ENCODE data around the gene PRR5L.

The PRR5L gene

GRCh38 chr11:36361472-36361871, 65.4 kb downstream of the PRR5L start:
- no peak for DNase-seq

DNA sequence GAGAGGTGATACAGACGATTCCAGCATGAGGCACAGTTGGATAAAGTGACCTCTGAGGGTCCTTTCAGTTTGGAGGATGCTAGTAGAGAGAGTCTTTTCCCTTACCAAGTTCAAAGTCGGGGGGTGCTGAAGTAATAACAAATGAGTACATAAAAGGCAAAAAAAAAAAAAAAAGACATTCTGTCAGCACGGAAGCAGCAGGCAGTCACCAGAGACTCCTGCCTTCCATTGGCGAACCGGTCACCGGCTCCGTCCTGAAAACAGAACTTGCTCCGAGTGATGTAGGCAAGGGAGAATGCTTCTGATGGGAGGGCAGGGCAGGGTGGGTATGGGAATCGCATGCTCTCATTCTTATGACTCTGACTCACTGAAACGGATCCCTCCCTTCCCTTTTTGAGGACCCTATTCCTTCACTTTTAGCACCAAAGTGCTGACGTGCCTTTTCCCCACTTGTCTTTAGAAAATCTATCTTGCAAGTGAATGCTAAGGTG, 65.9 kb downstream of the PRR5L start:
- DNase-seq = no peak

DNA sequence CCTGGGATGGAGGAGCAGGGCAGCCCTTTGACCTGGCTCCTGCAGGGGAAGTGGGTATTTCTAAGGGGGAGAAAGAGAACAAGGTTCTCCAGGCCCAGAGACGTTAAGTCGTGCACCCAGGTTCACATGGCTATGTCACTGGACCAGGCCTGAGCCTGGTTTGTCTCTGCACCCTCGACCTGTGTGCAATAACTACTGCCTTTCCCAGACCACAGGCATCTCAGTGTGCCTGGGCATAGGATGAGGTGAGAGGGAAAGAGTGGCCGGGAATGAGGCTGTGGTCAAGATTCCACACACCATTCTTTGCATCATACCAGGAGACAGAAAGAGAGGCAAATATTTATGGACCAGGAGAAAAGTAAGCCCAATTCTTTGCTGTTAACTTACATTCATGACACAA, 66.8 kb downstream of the PRR5L start:
- DNase-seq = no peak

DNA sequence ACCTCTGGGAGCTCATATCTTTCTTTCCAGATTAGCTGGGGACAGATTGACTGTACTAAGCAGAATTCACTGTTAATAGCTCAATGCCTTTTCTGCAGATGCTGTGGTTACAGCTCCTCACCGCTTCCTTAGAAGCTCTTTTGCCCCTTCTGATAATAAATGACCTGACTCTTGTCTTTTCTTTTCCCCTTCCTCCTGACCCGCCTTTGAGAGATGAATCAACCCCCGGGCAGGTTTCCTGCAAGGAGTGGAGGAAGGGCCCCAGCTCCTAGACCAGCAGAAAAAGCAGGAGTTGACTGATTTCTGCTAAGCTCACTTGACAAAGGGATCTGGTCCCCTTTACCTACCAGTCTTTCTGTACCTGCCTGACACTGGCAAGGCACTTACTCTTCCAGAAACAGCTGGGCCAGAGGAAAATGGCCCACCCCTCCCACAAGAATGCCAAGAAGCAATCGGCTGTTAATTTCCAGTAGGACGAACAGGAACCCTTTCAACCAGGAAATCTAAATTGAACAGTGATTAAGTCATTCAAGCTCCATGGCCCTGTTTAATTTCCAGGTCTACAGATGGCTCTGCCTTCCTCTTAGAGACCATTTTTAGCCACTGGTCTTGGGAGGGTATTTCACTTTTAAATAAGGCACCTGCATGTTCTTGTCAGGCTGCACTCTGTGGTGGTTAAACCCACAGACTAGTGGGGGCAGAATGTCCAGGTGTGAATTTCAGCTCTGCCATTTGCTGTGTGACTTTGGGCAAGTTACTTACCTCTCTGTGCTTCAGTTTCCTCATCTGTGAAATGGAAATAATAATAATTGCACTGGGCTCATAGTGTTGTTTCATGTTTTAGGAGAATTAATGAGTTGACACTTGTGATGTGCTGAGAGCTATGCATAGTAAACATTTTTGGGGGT, 67.5 kb downstream of the PRR5L start:
- no peak for DNase-seq

DNA sequence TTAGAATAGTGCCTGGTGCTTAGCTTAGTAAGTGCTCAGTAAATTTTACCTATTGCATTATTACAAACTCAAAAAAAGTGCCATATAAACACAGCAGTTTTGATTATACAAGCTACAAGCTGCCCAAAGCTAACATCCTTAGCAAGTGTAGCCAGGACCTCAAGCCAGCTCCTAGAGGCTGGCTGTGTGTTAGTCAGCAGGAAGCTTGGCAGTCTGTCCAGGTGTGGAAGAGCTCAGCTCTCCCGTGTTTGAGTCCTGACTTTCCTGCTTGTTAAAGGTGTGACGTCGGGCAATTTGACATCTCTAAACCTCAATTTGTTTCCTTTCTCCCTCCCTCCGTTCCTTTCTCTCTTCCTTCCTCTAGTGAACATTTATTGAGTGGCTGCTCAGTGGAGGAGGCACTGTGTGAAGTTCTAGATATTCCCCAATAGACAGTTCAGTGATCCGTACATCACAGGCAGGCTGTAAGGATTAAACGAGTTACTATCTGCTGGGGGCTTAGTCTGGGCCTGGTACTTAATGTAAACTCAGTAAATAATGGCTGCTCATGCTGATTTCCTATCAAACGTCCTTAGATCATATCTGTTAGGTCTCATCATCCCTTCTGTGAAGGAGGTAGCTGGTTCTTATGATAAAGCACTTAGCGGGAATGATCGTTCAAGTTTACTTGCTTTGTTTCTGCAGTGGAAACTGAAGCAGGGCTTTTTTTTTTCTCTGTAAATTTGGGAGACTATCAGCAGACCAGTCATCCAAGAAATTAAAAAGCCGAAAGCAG, 68.7 kb downstream of the PRR5L start:
- no peak for DNase-seq

GRCh38 chr11:36365907-36366306, 69.8 kb downstream of the PRR5L start:
- no peak for DNase-seq

GRCh38 chr11:36367806-36368680, 72.0 kb downstream of the PRR5L start:
- no peak for DNase-seq

- no peak for DNase-seq
Measured at GRCh38 chr11:36371181-36371580, 75.1 kb downstream of the PRR5L start.

DNA sequence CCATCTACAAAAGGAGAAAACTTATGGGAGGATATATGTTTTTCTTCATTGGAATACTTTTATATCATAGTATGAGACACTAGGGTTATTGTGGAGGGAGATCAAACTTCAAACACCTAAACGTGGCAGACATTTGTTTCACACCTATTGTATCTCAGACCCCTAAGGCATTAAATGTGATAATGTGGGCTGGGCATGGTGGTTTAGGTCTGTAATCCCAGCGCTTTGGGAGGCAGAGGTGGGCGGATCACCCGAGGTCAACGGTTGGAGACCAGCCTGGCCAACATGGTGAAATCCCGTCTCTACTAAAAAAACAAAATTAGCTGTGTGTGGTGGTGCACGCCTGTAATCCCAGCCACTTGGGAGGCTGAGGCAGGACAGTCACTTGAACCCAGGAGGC, 75.5 kb downstream of the PRR5L start:
- no peak for DNase-seq

- no peak for DNase-seq
Measured at GRCh38 chr11:36372101-36372771, 76.1 kb downstream of the PRR5L start.

GRCh38 chr11:36373016-36374010, 77.2 kb downstream of the PRR5L start:
- DNase-seq = no peak

DNA sequence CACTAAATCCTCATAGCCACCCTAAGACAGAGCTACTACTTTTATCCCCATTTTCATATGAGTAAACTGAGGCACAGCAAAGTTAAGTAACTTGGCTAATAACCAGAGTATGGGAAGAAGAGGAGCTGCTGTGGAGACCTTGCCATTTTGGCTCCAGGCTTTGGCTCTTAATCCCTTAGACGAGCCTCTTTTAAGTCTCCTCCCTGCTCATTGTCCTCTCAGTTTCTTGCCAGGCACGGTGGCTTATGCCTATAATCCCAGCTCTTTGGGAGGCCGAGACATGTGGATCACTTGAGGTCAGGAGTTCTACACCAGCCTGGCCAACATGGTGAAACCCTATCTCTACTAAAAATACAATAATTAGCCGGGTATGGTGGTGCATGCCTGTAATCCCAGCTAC, 78.6 kb downstream of the PRR5L start:
- no peak for DNase-seq

GRCh38 chr11:36375353-36376008, 79.4 kb downstream of the PRR5L start:
- DNase-seq = no peak

DNA sequence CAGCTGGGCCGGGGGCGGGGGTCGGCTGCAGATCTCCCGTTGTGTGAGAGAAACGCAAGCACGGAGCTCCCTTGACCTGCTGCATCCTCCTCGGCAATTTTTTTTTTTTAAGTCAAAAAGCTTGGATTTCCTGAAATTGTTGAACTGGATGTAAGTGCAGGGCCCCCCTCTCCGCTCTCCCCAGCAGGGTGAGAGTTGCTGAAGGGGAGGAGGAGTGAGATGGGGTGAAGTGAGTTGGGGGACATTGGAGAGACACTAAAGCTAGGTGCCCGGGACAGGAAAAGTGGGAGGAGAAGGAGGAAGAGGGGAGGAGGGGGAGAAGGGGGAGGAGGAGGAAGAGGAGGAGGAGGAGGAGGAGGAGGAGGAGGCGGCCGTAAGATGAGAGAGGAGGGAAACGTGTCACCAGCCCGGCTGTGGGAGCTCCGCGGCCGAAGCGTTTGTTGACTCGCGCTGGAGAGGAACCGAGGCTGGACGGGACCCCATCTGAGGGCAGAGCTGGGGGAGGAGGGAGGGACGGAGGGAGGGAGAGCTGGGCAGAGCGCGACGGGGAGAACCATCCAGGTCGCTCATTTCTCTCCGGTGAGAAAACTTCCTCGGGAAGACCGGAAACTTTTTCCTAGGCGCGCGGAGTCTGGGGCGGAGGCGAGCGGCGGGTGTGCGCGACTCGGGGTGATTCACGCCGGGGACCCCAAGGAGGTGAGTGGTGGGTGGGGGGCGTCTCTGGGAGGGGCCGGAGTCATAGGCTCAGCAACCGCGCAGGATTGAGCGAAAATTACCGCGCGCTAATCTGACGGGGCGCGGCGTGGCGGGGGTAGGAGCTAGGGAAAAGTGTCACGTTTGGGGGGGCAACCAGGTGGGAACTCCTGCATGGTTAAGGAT, 80.2 kb downstream of the PRR5L start:
- DNase-seq = no peak

GRCh38 chr11:36376888-36377758, 81.0 kb downstream of the PRR5L start:
- DNase-seq = no peak

- DNase-seq = no peak
Measured at GRCh38 chr11:36377759-36378564, 81.9 kb downstream of the PRR5L start.

DNA sequence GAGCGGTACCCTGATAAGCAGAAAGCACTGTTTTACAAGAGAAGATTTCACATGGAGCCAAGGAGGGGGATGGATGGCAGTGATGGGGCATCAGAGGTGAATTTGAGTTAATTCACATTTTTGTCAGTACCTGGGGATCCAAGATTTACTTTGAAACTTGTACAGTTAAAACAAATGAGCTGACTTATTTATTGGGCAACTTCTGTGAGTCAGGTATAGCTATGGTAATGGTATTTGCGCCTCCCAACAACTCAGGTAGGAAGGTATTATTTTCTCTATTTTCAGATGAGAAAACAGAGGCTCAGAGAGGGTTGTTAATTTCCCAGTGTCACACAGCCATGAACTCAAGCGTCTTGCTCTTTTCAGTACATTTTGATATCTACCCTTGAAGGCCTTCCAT, 83.6 kb downstream of the PRR5L start:
- no peak for DNase-seq
